Skeletal muscle satellite cell (primary cell): ENCODE results near the gene RTEL1.

Source experiments
- H3K27me3 ChIP-seq: 2 replicates; pipeline ENCODE4 v1.7.0; 2013; ENCODE audit warnings: low read length; ENCODE audit not compliant: control insufficient read depth, insufficient read depth
- H3K36me3 ChIP-seq: 2 replicates; pipeline ENCODE4 v1.7.0; 2013; ENCODE audit warnings: mild to moderate bottlenecking, control low read depth, low read length; ENCODE audit not compliant: insufficient read depth
- H3K4me1 ChIP-seq: 2 replicates; pipeline ENCODE4 v1.7.0; 2013; ENCODE audit warnings: low read length; ENCODE audit not compliant: control insufficient read depth, insufficient read depth
- H3K4me2 ChIP-seq: 2 replicates; pipeline ENCODE4 v1.7.0; 2013; ENCODE audit warnings: mild to moderate bottlenecking, low read length
- H3K4me3 ChIP-seq: 2 replicates; pipeline ENCODE4 v1.7.0; 2013; ENCODE audit warnings: low read length
- H3K9ac ChIP-seq: 2 replicates; pipeline ENCODE4 v1.7.0; 2013; ENCODE audit warnings: mild to moderate bottlenecking, low read depth, low read length, moderate library complexity
- H3K9me3 ChIP-seq: replicated peaks from 2 replicates; pipeline ENCODE4 v1.7.0; 2013; ENCODE audit warnings: mild to moderate bottlenecking, control low read depth, low read length

The RTEL1 gene

GRCh38 chr20:63695424-63696305 lies 37.6 kb downstream of the RTEL1 start:
- Histone ChIP-seq H3K9me3 (no peaks in the 10 kb centered on the region), H3K4me3 (no peak overlapping the region), H3K27me3 (no peaks in the 10 kb centered on the region), H3K36me3 (peaks cover 35% of the 10 kb centered on the region), H3K4me2 (no peak overlapping the region), H3K4me1 (peaks cover 40% of the 10 kb centered on the region), H3K9ac (no peak overlapping the region)

- Histone ChIP-seq H3K9ac (no peak overlapping the region), H3K4me3 (no peak overlapping the region), H3K4me2 (peak overlapping the region; percentile 68), H3K27me3 (no peaks in the 10 kb centered on the region), H3K36me3 (peaks cover 35% of the 10 kb centered on the region), H3K4me1 (peaks cover 40% of the 10 kb centered on the region), H3K9me3 (no peaks in the 10 kb centered on the region)
These were observed 38.2 kb downstream of the RTEL1 start for GRCh38 chr20:63696306-63696627.

GRCh38 chr20:63696628-63697356 lies 38.7 kb downstream of the RTEL1 start, which contains the start of gene TNFRSF6B:
TSS of gene TNFRSF6B (plus strand) at chr20:63696652. CDS start at chr20:63696768, 116 bp downstream.
- Histone ChIP-seq H3K27me3 (no peaks in the 10 kb centered on the region), H3K4me1 (peaks cover 40% of the 10 kb centered on the region), H3K36me3 (peaks cover 33% of the 10 kb centered on the region), H3K9me3 (no peaks in the 10 kb centered on the region), H3K4me2 (peak within 1 kb of the TSS; percentile 68), H3K9ac (peak within 1 kb of the TSS; percentile 9), H3K4me3 (peak within 1 kb of the TSS; percentile 58)

GRCh38 chr20:63697357-63697867 lies 39.3 kb downstream of the RTEL1 start:
- H3K4me3 ChIP-seq, result peak overlapping the region; percentile 58
- no peaks in the 10 kb centered on the region for H3K27me3 ChIP-seq
- H3K36me3 ChIP-seq, result peaks cover 31% of the 10 kb centered on the region
- peak overlapping the region; percentile 9 for H3K9ac ChIP-seq
- H3K9me3 ChIP-seq, result no peaks in the 10 kb centered on the region
- H3K4me1 ChIP-seq, result peaks cover 40% of the 10 kb centered on the region
- peak overlapping the region; percentile 68 for H3K4me2 ChIP-seq

- Histone ChIP-seq H3K4me2 (peak overlapping the region; percentile 74), H3K9me3 (no peaks in the 10 kb centered on the region), H3K36me3 (peaks cover 31% of the 10 kb centered on the region), H3K9ac (peak overlapping the region; percentile 28), H3K4me1 (peaks cover 40% of the 10 kb centered on the region), H3K4me3 (peak overlapping the region; percentile 58), H3K27me3 (no peaks in the 10 kb centered on the region)
These were observed 39.9 kb downstream of the RTEL1 start for GRCh38 chr20:63697868-63698545.

- Histone ChIP-seq H3K9me3 (no peaks in the 10 kb centered on the region), H3K27me3 (no peaks in the 10 kb centered on the region), H3K4me2 (peak overlapping the region; percentile 74), H3K36me3 (peaks cover 31% of the 10 kb centered on the region), H3K4me1 (peaks cover 40% of the 10 kb centered on the region), H3K4me3 (peak overlapping the region; percentile 55), H3K9ac (peak overlapping the region; percentile 68)
These were observed 40.8 kb downstream of the RTEL1 start for GRCh38 chr20:63698739-63699465.

GRCh38 chr20:63699466-63700198 lies 41.5 kb downstream of the RTEL1 start:
- Histone ChIP-seq H3K4me2 (peak overlapping the region; percentile 74), H3K27me3 (no peaks in the 10 kb centered on the region), H3K36me3 (peaks cover 34% of the 10 kb centered on the region), H3K9ac (peak overlapping the region; percentile 68), H3K4me3 (peak overlapping the region; percentile 55), H3K4me1 (peaks cover 40% of the 10 kb centered on the region), H3K9me3 (no peaks in the 10 kb centered on the region)

- Histone ChIP-seq H3K4me2 (no peak overlapping the region), H3K4me3 (no peak overlapping the region), H3K9ac (peak overlapping the region; percentile 68), H3K9me3 (no peaks in the 10 kb centered on the region), H3K27me3 (no peaks in the 10 kb centered on the region), H3K36me3 (peaks cover 37% of the 10 kb centered on the region), H3K4me1 (peaks cover 40% of the 10 kb centered on the region)
These were observed 42.3 kb downstream of the RTEL1 start for GRCh38 chr20:63700199-63701050.

- H3K9me3 ChIP-seq, result no peaks in the 10 kb centered on the region
- H3K9ac ChIP-seq, result no peak overlapping the region
These were observed 42.9 kb downstream of the RTEL1 start for GRCh38 chr20:63701051-63701328.

More at GRCh38 chr20:63701051-63701328, 42.9 kb downstream of the RTEL1 start:
- H3K4me3 ChIP-seq, result no peak overlapping the region
- no peak overlapping the region for H3K4me2 ChIP-seq
- H3K27me3 ChIP-seq, result no peaks in the 10 kb centered on the region
- H3K36me3 ChIP-seq, result peaks cover 38% of the 10 kb centered on the region
- H3K4me1 ChIP-seq, result peaks cover 40% of the 10 kb centered on the region
